Measurements from ENCODE around the gene FBXO44.

- TF ChIP-seq CTCF (IDR thresholded peaks at IDR 0.05 in 8 of 11, conservative IDR thresholded peaks at IDR 0.05 in 3 of 11): no peak
- no peak for TF ChIP-seq POLR2AphosphoS5 (IDR thresholded peaks at IDR 0.05)
- no peak for TF ChIP-seq POLR2A (IDR thresholded peaks at IDR 0.05)
Measured at GRCh38 chr1:11628767-11629166, 25.9 kb upstream of the FBXO44 start.
